ENCODE results near the gene GLI2. TPM values are rescaled to one million over a fixed set of nuclear protein-coding genes. Genes with fewer than 3 reads are reported as not detected.

GLI2 gene
- total RNA-seq, 1 donor from 2014 or later = not detected

- CTCF ChIA-PET = no interaction called here
- intact Hi-C loops (cut with micrococcal nuclease) = no loop called here
- DNase-seq (no peak), ATAC-seq (ENCODE audit: low read depth) (no peak)
- H3K36me3 Mint-ChIP-seq (ENCODE audit: low read depth) = no peaks in the 10 kb centered on the region
- no peaks in the 10 kb centered on the region for H3K27me3 Mint-ChIP-seq
- TF ChIP-seq CTCF (IDR thresholded peaks at IDR 0.05) = no peak
- no peak overlapping the region for H3K27ac Mint-ChIP-seq
- POLR2A ChIA-PET = no interaction called here
- H3K9me3 Mint-ChIP-seq = peaks cover 4% of the 10 kb centered on the region
- no peaks in the 10 kb centered on the region for H3K4me1 Mint-ChIP-seq
- no peak overlapping the region for H3K4me3 Mint-ChIP-seq
Measured at GRCh38 chr2:120722246-120722567, 13.5 kb upstream of the GLI2 start.

- intact Hi-C loops (cut with micrococcal nuclease) = no loop called here
- H3K27ac Mint-ChIP-seq = no peak overlapping the region
- ATAC-seq (ENCODE audit: low read depth) (no peak), DNase-seq (no peak)
- H3K36me3 Mint-ChIP-seq (ENCODE audit: low read depth) = no peaks in the 10 kb centered on the region
- ChIA-PET POLR2A (no interaction called here), CTCF (no interaction called here)
- no peaks in the 10 kb centered on the region for H3K27me3 Mint-ChIP-seq
- no peak for TF ChIP-seq CTCF (IDR thresholded peaks at IDR 0.05)
- peaks cover 4% of the 10 kb centered on the region for H3K9me3 Mint-ChIP-seq
- no peaks in the 10 kb centered on the region for H3K4me1 Mint-ChIP-seq
- H3K4me3 Mint-ChIP-seq = no peak overlapping the region
Measured at GRCh38 chr2:120722568-120723421, 12.9 kb upstream of the GLI2 start.

GRCh38 chr2:120726245-120726644 lies 9.4 kb upstream of the GLI2 start:
- Mint-ChIP-seq H3K4me3 (no peak overlapping the region), H3K9me3 (peaks cover 4% of the 10 kb centered on the region), H3K27ac (no peak overlapping the region), H3K36me3 (ENCODE audit: low read depth) (no peaks in the 10 kb centered on the region), H3K27me3 (no peaks in the 10 kb centered on the region), H3K4me1 (no peaks in the 10 kb centered on the region)
- POLR2A ChIA-PET = no interaction called here
- ATAC-seq (ENCODE audit: low read depth) (no peak), DNase-seq (no peak)
- TF ChIP-seq CTCF (IDR thresholded peaks at IDR 0.05) = no peak
- CTCF ChIA-PET = no interaction called here
- intact Hi-C loops (cut with micrococcal nuclease) = no loop called here

- Mint-ChIP-seq H3K9me3 (peaks cover 4% of the 10 kb centered on the region), H3K27me3 (peaks cover 19% of the 10 kb centered on the region), H3K27ac (no peak overlapping the region), H3K4me3 (no peak overlapping the region), H3K36me3 (ENCODE audit: low read depth) (no peaks in the 10 kb centered on the region), H3K4me1 (no peaks in the 10 kb centered on the region)
- TF ChIP-seq CTCF (IDR thresholded peaks at IDR 0.05) = no peak
- POLR2A ChIA-PET = no interaction called here
- intact Hi-C loops (cut with micrococcal nuclease) = no loop called here
- ATAC-seq (ENCODE audit: low read depth) = no peak
- DNase-seq = no peak
- CTCF ChIA-PET = no interaction called here
Measured at GRCh38 chr2:120729406-120730399, 6.0 kb upstream of the GLI2 start.

- TF ChIP-seq CTCF (IDR thresholded peaks at IDR 0.05) = no peak
- Mint-ChIP-seq H3K27ac (no peak overlapping the region), H3K36me3 (ENCODE audit: low read depth) (no peaks in the 10 kb centered on the region), H3K4me3 (no peak overlapping the region), H3K27me3 (peaks cover 20% of the 10 kb centered on the region), H3K9me3 (peaks cover 3% of the 10 kb centered on the region), H3K4me1 (no peaks in the 10 kb centered on the region)
- intact Hi-C loops (cut with micrococcal nuclease) = no loop called here
- CTCF ChIA-PET = no interaction called here
- DNase-seq = no peak
- ATAC-seq (ENCODE audit: low read depth) = no peak
- POLR2A ChIA-PET = no interaction called here
Measured at GRCh38 chr2:120731175-120731574, 4.5 kb upstream of the GLI2 start.

Data from activated B cell treated with CpG ODN at 0.5 μM for 24 hours (primary cell).